Measurements from ENCODE around the gene SH3GLB1. TPM values are rescaled to one million over a fixed set of nuclear protein-coding genes. Genes with fewer than 3 reads are reported as not detected.

Gene SH3GLB1
- 22.2 and 30.3 TPM in 2 replicates for total RNA-seq (2012; rRNA removed)
- 25.1 and 36.5 TPM in 2 replicates for polyA plus RNA-seq (2012; rRNA removed)
- polyA plus RNA-seq (2012; cell fraction: cytosol; rRNA removed) = 5.0 and 6.2 TPM in 2 replicates
- polyA plus RNA-seq (2012; cell fraction: nucleus; rRNA removed; ENCODE audit: low replicate concordance) = 3.9 and 33.3 TPM in 2 replicates
- percentile 91 among the genes with signal in this experiment for Bru-seq, nascent RNA
- BruChase-seq, experiment 1, labeled RNA remaining after a 6-hour chase = percentile 91 among the genes with signal in this experiment
- percentile 92 among the genes with signal in this experiment for BruChase-seq, experiment 2, labeled RNA remaining after a 2-hour chase
- long read RNA-seq, full-length matches to known transcripts = 113 of 134 reads
- long read RNA-seq, partial matches to known transcripts = 11 of 134 reads
- long read RNA-seq, other reads (novel, unspliced or antisense) = 10 of 134 reads

GRCh38 chr1:86704458-86704971 lies at the start of gene SH3GLB1:
TSS of gene SH3GLB1 (plus strand) at chr1:86704576. CDS start at chr1:86704900, 324 bp downstream.
- Histone ChIP-seq H4K5ac (ENCODE audit: low read depth, low read length) (peak within 1 kb of the TSS; percentile 58), H4K8ac (ENCODE audit: low read depth in 2 of 2, low read length in 2 of 2) (peak within 1 kb of the TSS; percentile 91 to 94), H4K91ac (ENCODE audit: insufficient read depth, low read depth, low read length) (peak within 1 kb of the TSS; percentile 73), H3K56ac (ENCODE audit: extremely low read depth, insufficient read depth, low read length) (peak within 1 kb of the TSS; percentile 84), H4K20me1 (ENCODE audit: insufficient read depth, low read length) (peaks cover 39% of the 10 kb centered on the region), H3K4ac (ENCODE audit: low read depth, low read length) (peak within 1 kb of the TSS; percentile 79), H3K79me1 (ENCODE audit: low read depth in 1 of 2, low read length in 2 of 2) (peaks cover 0 to 19% of the 10 kb centered on the region in 2 experiments; a peak in 2 of 4 replicates), H3K9ac (ENCODE audit: low read depth, low read length) (peak within 1 kb of the TSS; percentile 96), H2AFZ (replicated peaks; ENCODE audit: low read length, poor library complexity) (peak within 1 kb of the TSS; percentile 96), H3K4me1 (ENCODE audit: control insufficient read depth, insufficient read depth, low read length) (no peaks in the 10 kb centered on the region; the same call in 1 of the 2 replicates), H3K23ac (ENCODE audit: low read depth, low read length) (peak within 1 kb of the TSS; percentile 87), H3K4me3 (ENCODE audit: insufficient read depth, low read depth, low read length) (peak within 1 kb of the TSS; percentile 64), H3K4me2 (ENCODE audit: low read depth, low read length) (peak within 1 kb of the TSS; percentile 100), H3K14ac (replicated peaks; ENCODE audit: low read depth, low read length) (peak within 1 kb of the TSS; percentile 92), H3K27me3 (ENCODE audit: control insufficient read depth, insufficient read depth, low read length) (no peaks in the 10 kb centered on the region), H2BK5ac (ENCODE audit: low read depth, low read length, poor library complexity, severe bottlenecking) (peak within 1 kb of the TSS; percentile 87), H2AK9ac (replicated peaks; ENCODE audit: low read depth, low read length, poor library complexity) (peak within 1 kb of the TSS; percentile 98), H3K36me3 (ENCODE audit: control insufficient read depth, insufficient read depth, low read length) (no peaks in the 10 kb centered on the region; the same call in 1 of the 2 replicates), H3K9me1 (ENCODE audit: insufficient read depth, low read length) (no peaks in the 10 kb centered on the region; the same call in 1 of the 2 replicates), H2BK120ac (ENCODE audit: low read depth, low read length) (peak within 1 kb of the TSS; percentile 85), H3K18ac (ENCODE audit: low read depth, low read length) (peak within 1 kb of the TSS; percentile 22), H2BK15ac (ENCODE audit: low read depth, low read length) (peak within 1 kb of the TSS; percentile 50; the same call in 1 of the 3 replicates), H2BK20ac (ENCODE audit: low read depth, low read length) (no peak within 1 kb of the TSS), H2AK5ac (ENCODE audit: low read depth, low read length) (peak within 1 kb of the TSS; percentile 54), H3K27ac (ENCODE audit: insufficient read depth, low read length) (peak within 1 kb of the TSS; percentile 90), H3K9me3 (ENCODE audit: control insufficient read depth, insufficient read depth, low read length) (no peaks in the 10 kb centered on the region)
- ChIA-PET CTCF (interaction anchor here (0.6 to 1.6 kb wide), 11 partner anchors 9 to 507 kb away, joined by 3 to 10 read pairs (median 5); no protein-coding TSS in a partner anchor), POLR2A (ENCODE audit: unreplicated experiment) (interaction anchor here (0.5 to 1.5 kb wide), 9 partner anchors 9 to 864 kb away, joined by 3 to 15 read pairs (median 3); no protein-coding TSS in a partner anchor)
- in situ Hi-C loops (cut with MboI; ENCODE audit: low sequenced_read_pairs) = loop anchor here (25.0 kb wide), 1 partner anchor 992 kb away; the partner anchor contains the start of gene ZNHIT6
- ATAC-seq (ENCODE audit: low read depth) (peak; percentile 93), DNase-seq (peak; percentile 82)
- no peak for TF ChIP-seq ELK1 (IDR thresholded peaks at IDR 0.05; ENCODE audit: borderline replicate concordance, low read depth, low read length)
- TF ChIP-seq POLR2A (IDR thresholded peaks at IDR 0.05; ENCODE audit: low read depth, low read length) = peak; percentile 68
- no peak for TF ChIP-seq MAFK (IDR thresholded peaks at IDR 0.05; ENCODE audit: low read depth, low read length)
- no peak for TF ChIP-seq RCOR1 (IDR thresholded peaks at IDR 0.05; ENCODE audit: insufficient replicate concordance, low read length)
- TF ChIP-seq NFE2L2 (IDR thresholded peaks at IDR 0.05; ENCODE audit: low read depth, low read length) = no peak
- 0 out of 2 replicates have a peak, but pooled peaks have one; percentile 22 for TF ChIP-seq RAD21 (IDR thresholded peaks at IDR 0.05; ENCODE audit: low read length)
- TF ChIP-seq CTCF (conservative IDR thresholded peaks at IDR 0.05; ENCODE audit: low read depth, low read length) = peak; percentile 85
- TF ChIP-seq MXI1 (IDR thresholded peaks at IDR 0.05; ENCODE audit: borderline replicate concordance, low read depth, low read length) = no peak
- TF ChIP-seq RFX5 (IDR thresholded peaks at IDR 0.05; ENCODE audit: low read depth, low read length) = no peak
- TF ChIP-seq MAZ (IDR thresholded peaks at IDR 0.05; ENCODE audit: borderline replicate concordance, low read depth, low read length) = peak; percentile 64; the same call in 1 of the 2 replicates
- no TSS peak for BruUV-seq (replicated peaks)
- dilution Hi-C loops (cut with HindIII; ENCODE audit: low sequenced_read_pairs, unreplicated experiment) = no loop called here
- intact Hi-C loops (cut with micrococcal nuclease) = loop anchor here (2.0 kb wide), 2 partner anchors 260 to 380 kb away; no protein-coding TSS in a partner anchor
- WGBS, 2 experiments (ENCODE audit: extremely low coverage in 2 of 2, insufficient read length in 1 of 2) = 0% methylated on average over 44 of the region's 71 CpGs; no CpG with 5 or more reads in 1 of the 2 experiments
